Heart left ventricle (tissue), 16 donors: ENCODE data around the gene SLC26A8. TPM values are rescaled to one million over a fixed set of nuclear protein-coding genes. Genes with fewer than 3 reads are reported as not detected.

Experiments
- ATAC-seq, 4 donors: fragments of 200-7000 bp; cut with Tn5 transposase; one replicate each; pipeline ENCODE4 v1.9.1; 2020 to 2022; ENCODE audit warnings: moderate library complexity in 4 of 4, mild to moderate bottlenecking in 3 of 4, moderate number of reproducible peaks in 1 of 4
- DNase-seq, 5 donors: peaks; one replicate each; pipeline ENCODE4 v3.0.0-alpha.2; 2020
- H3K27ac ChIP-seq, 12 donors: fragments of 200-600 bp; sonication (generic) in 4 of 12; one replicate each; pipeline versions ENCODE4 v1.5.0 to v1.8.0; 2016 to 2022; ENCODE audit warnings: mild to moderate bottlenecking in 2 of 12
- H3K27me3 ChIP-seq, 9 donors: fragments of 200-600 bp; sonication (generic) in 2 of 9; one replicate each; pipeline versions ENCODE4 v1.5.1 to v1.8.0; 2016 to 2022; ENCODE audit warnings: mild to moderate bottlenecking in 3 of 9
- H3K36me3 ChIP-seq, 9 donors: fragments of 200-600 bp; sonication (generic) in 2 of 9; one replicate each; pipeline versions ENCODE4 v1.5.0 to v1.8.0; 2018 to 2022; ENCODE audit warnings: mild to moderate bottlenecking in 2 of 9
- H3K4me1 ChIP-seq, 12 donors: fragments of 200-600 bp; sonication (generic) in 4 of 12; one replicate each; pipeline versions ENCODE4 v1.5.0 to v1.8.0; 2016 to 2022; ENCODE audit warnings: mild to moderate bottlenecking in 3 of 12
- H3K4me3 ChIP-seq, 12 donors: fragments of 200-600 bp; sonication (generic) in 4 of 12; one replicate each; pipeline versions ENCODE4 v1.5.0 to v1.8.0; 2017 to 2022; ENCODE audit warnings: mild to moderate bottlenecking in 9 of 12, moderate library complexity in 4 of 12
- H3K9me3 ChIP-seq, 12 donors: fragments of 200-600 bp; sonication (generic) in 4 of 12; one replicate each; pipeline versions ENCODE4 v1.5.0 to v1.8.0; 2016 to 2022; ENCODE audit warnings: mild to moderate bottlenecking in 1 of 12
- POLR2A ChIP-seq, 2 donors: fragments of 450-650 bp; IDR thresholded peaks; one replicate each; pipeline ENCODE4 v1.6.1; 2017; ENCODE audit warnings: antibody characterized with exemption in 2 of 2, mild to moderate bottlenecking in 2 of 2, moderate library complexity in 2 of 2
- WGBS, 4 donors: extraction: QIAGEN DNeasy Blood & Tissue Kit in 2 of 4; methylation state at CpG; one replicate each; pipeline versions ENCODE4 v1.1.5 to v1.1.7; 2013 to 2018; 5-methylcytosine and 5-hydroxymethylcytosine counted together
- intact Hi-C, 10 donors: fragments of 100-400 bp; cut with DNase I; formaldehyde crosslinking; loops; one replicate each; pipeline versions ENCODE4 v1.11.1 to v1.14.2; 2022
- polyA plus RNA-seq, 2 donors: library from polyadenylated mRNA; stranded (reverse); fragments of 200-250 nt; gene quantifications; one replicate each; pipeline ENCODE4 v1.2.3, GENCODE V29; 2013
- total RNA-seq, 9 donors: library from RNA; depleted of rRNA in 2 of 9; stranded (reverse); fragments of >200 nt in 2 of 9; fragmentation: NEBNext Ultra II Directional in 3 of 9; extraction: Animal tissue kit (Norgen Biotek cat#: 25700) in 3 of 9; gene quantifications; one replicate each; pipeline versions ENCODE4 v1.1.0 to v1.2.4, GENCODE V29; 2016 to 2023
- TF ChIP-seq, protein P1 (sequence below), 12 donors: fragments of 200-600 bp; sonication (generic) in 4 of 12; IDR thresholded peaks; one replicate each; pipeline versions ENCODE4 v1.5.0 to v1.8.0; 2018 to 2022; ENCODE audit warnings: antibody characterized with exemption in 12 of 12, mild to moderate bottlenecking in 5 of 12
- donor health status: ischemic (EF 13 %, LVEDD 7.1; RV severe dilation, severe dysfunction).
- donor health status: healthy with polysubstance abuse.
- donor health status: DM: no; HTN: yes; CAD: no.
- donor health status: DM: no; HTN: no; CAD: no.
- donor health status: ischemic (EF 25% LVEDD 6.9; RV normal size, moderate dysfunction).
- donor health status: ischemic (EF 25% LVEDD 5.7; RV mildly dilated, moderate dysfunction).
- donor health status: healthy.
- donor health status: DM: yes; HTN: yes; CAD: no.
- donor health status: ischemic (EF 35%, LVEDD 5.7; RV mildly dilated, moderate dysfunction).
- donor health status: nonischemic (EF 11% LVEDD 7.7; RV severe dilation, severe dysfunction).
- donor health status: DM: yes; HTN: yes; CAD: no.
- donor health status: PGD.
- donor health status: ischemic (EF 29% LVEDD 5.4; RV normal size, mild dysfunction).
- donor health status: nonischemic (EF 23%, LVEDD 6.1; RV moderate dilation, normal function).

The SLC26A8 gene
- total and polyA plus RNA-seq, 11 donors, result 0.08 to 0.36 (median 0.29) TPM; not detected in 6

GRCh38 chr6:35955970-35956369, 68.5 kb downstream of the SLC26A8 start:
- intact Hi-C loops, result no loop called here
- Histone ChIP-seq H3K4me1 (peaks cover 0 to 9% (median 0%) of the 10 kb centered on the region in 12 donors), H3K9me3 (no peaks in the 10 kb centered on the region), H3K36me3 (no peaks in the 10 kb centered on the region), H3K27me3 (peaks cover 0 to 19% (median 0%) of the 10 kb centered on the region in 9 donors), H3K4me3 (no peak overlapping the region), H3K27ac (no peak overlapping the region)
- 81 to 91% (median 87%) methylated on average over 2 to 4 of the region's 4 CpGs for WGBS, 4 donors
- TF ChIP-seq POLR2A (IDR thresholded peaks at IDR 0.05), result no peak
- TF ChIP-seq, protein P1, sequence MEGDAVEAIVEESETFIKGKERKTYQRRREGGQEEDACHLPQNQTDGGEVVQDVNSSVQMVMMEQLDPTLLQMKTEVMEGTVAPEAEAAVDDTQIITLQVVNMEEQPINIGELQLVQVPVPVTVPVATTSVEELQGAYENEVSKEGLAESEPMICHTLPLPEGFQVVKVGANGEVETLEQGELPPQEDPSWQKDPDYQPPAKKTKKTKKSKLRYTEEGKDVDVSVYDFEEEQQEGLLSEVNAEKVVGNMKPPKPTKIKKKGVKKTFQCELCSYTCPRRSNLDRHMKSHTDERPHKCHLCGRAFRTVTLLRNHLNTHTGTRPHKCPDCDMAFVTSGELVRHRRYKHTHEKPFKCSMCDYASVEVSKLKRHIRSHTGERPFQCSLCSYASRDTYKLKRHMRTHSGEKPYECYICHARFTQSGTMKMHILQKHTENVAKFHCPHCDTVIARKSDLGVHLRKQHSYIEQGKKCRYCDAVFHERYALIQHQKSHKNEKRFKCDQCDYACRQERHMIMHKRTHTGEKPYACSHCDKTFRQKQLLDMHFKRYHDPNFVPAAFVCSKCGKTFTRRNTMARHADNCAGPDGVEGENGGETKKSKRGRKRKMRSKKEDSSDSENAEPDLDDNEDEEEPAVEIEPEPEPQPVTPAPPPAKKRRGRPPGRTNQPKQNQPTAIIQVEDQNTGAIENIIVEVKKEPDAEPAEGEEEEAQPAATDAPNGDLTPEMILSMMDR (IDR thresholded peaks at IDR 0.05), result peak in 3 of 12 donors; percentile 9 to 13 (median 10)
- ATAC-seq, result no peak
- no peak for DNase-seq

DNA sequence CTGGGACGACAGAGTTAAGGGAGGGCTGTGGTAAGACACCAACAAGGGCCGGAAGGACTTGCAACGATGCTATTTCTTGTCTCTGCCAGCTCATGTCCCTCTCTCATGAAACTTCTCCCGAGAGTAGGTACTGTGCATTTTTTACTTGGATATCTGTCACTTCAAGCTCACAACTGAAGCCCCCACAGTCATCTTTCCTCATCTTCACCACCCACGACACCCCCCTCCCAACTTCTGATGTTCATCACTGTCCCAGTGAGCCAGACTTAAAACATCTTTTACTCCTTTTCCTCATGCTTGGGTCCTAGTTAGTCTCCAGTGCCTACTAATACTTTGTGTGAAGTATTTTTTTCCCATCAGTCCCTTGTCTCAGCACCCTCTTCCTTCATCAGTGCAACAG, 68.9 kb downstream of the SLC26A8 start:
- H3K27me3 ChIP-seq, result peaks cover 0 to 14% (median 0%) of the 10 kb centered on the region in 9 donors
- no peaks in the 10 kb centered on the region for H3K9me3 ChIP-seq
- no peak overlapping the region for H3K27ac ChIP-seq
- no peak for DNase-seq
- intact Hi-C loops, result no loop called here
- no peak for ATAC-seq
- no peak overlapping the region for H3K4me3 ChIP-seq
- no peak for TF ChIP-seq POLR2A (IDR thresholded peaks at IDR 0.05)
- TF ChIP-seq, protein P1 (IDR thresholded peaks at IDR 0.05), result no peak
- 83 to 86% (median 84%) methylated on average over 5 of the region's 5 CpGs for WGBS, 4 donors
- H3K4me1 ChIP-seq, result peaks cover 0 to 9% (median 0%) of the 10 kb centered on the region in 12 donors
- H3K36me3 ChIP-seq, result no peaks in the 10 kb centered on the region

DNA sequence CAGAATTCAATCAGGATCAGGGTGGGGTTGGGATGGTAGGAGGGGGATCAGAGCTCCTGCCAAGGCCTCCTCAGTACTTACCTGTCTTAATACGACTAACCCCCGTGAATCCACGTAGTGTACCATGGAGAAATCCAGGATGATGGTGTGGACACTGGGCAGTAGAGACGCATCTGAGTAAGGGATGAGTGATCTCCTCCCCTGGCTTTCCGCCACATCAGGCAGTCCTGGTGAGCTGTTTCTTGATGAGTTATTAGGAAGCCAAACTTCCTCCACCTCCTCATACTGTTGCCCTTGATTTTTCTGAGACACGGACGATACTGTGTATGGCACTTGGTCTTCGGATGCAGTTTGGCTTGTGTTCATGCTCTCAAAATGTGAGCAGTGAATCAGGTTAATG, 69.4 kb downstream of the SLC26A8 start:
- 94 to 95% (median 95%) methylated on average over 8 of the region's 8 CpGs for WGBS, 4 donors

GRCh38 chr6:35954333-35954732, 70.1 kb downstream of the SLC26A8 start:
- no peak overlapping the region for H3K4me3 ChIP-seq
- H3K27ac ChIP-seq, result no peak overlapping the region
- H3K4me1 ChIP-seq, result peaks cover 0 to 9% (median 0%) of the 10 kb centered on the region in 12 donors
- WGBS, 4 donors, result 84 to 92% (median 90%) methylated on average over 7 of the region's 7 CpGs
- H3K27me3 ChIP-seq, result peaks cover 0 to 13% (median 0%) of the 10 kb centered on the region in 9 donors
- ATAC-seq, result no peak
- no peaks in the 10 kb centered on the region for H3K9me3 ChIP-seq
- intact Hi-C loops, result no loop called here
- H3K36me3 ChIP-seq, result no peaks in the 10 kb centered on the region
- no peak for DNase-seq
- no peak for TF ChIP-seq POLR2A (IDR thresholded peaks at IDR 0.05)
- TF ChIP-seq, protein P1 (IDR thresholded peaks at IDR 0.05), result no peak

More for the DNA sequence above, 69.4 kb downstream of the SLC26A8 start:
- no peaks in the 10 kb centered on the region for H3K36me3 ChIP-seq
- intact Hi-C loops, result no loop called here
- H3K4me1 ChIP-seq, result peaks cover 0 to 9% (median 0%) of the 10 kb centered on the region in 12 donors
- H3K27me3 ChIP-seq, result peaks cover 0 to 14% (median 0%) of the 10 kb centered on the region in 9 donors
- H3K27ac ChIP-seq, result no peak overlapping the region
- TF ChIP-seq, protein P1 (IDR thresholded peaks at IDR 0.05), result no peak
- TF ChIP-seq POLR2A (IDR thresholded peaks at IDR 0.05), result no peak
- no peak overlapping the region for H3K4me3 ChIP-seq
- ATAC-seq (no peak), DNase-seq (no peak)
- H3K9me3 ChIP-seq, result no peaks in the 10 kb centered on the region
